OCI-LY7 (cell line): ENCODE results near the gene RTN4IP1. TPM values are rescaled to one million over a fixed set of nuclear protein-coding genes. Genes with fewer than 3 reads are reported as not detected.

Experiments used
- BruUV-seq: library from RNA; stranded (reverse); fragments of 400-500 nt; replicated peaks from 2 replicates; lab custom pipeline; 2021; lab: Mats Ljungman, UMichigan
- CTCF ChIA-PET: fragments of 300-600 bp; sonication (Branson Sonifier 250); formaldehyde crosslinking; loops from one replicate; lab custom pipeline; 2022; ENCODE audit warnings: antibody characterized with exemption; ENCODE audit not compliant: unreplicated experiment; lab: Charles Lee
- POLR2A ChIA-PET: fragments of 300-600 bp; sonication (Branson Sonifier 250); formaldehyde crosslinking; loops from one replicate; lab custom pipeline; 2022; ENCODE audit warnings: antibody characterized with exemption; lab: Charles Lee
- DNase-seq: peaks from one replicate; pipeline ENCODE4 v3.0.0-alpha.2; 2015; ENCODE audit warnings: low spot score
- H2AFZ ChIP-seq: fragments of 200-600 bp; sonication (generic), shearing (Covaris generic); 2 replicates; pipeline ENCODE4 v1.6.1; 2014; ENCODE audit warnings: mild to moderate bottlenecking, antibody characterized with exemption, low read length, moderate library complexity
- H3K27ac ChIP-seq: fragments of 200-600 bp; sonication (generic); 2 replicates; pipeline ENCODE4 v1.5.1; 2014; ENCODE audit warnings: mixed run types, low read depth, mild to moderate bottlenecking, moderate library complexity, low read length, inconsistent platforms; ENCODE audit not compliant: poor library complexity, severe bottlenecking
- H3K36me3 ChIP-seq: fragments of 200-600 bp; sonication (generic); 2 replicates; pipeline ENCODE4 v1.6.1; 2014; ENCODE audit warnings: mild to moderate bottlenecking, antibody characterized with exemption, low read length, moderate library complexity, mixed read lengths; ENCODE audit not compliant: insufficient read depth
- H3K4me1 ChIP-seq: fragments of 200-600 bp; sonication (generic); 2 replicates; pipeline ENCODE4 v1.5.1; 2014; ENCODE audit warnings: mild to moderate bottlenecking, low read length; ENCODE audit not compliant: insufficient read depth, poor library complexity, severe bottlenecking
- H3K4me2 ChIP-seq: fragments of 200-600 bp; sonication (generic); 2 replicates; pipeline ENCODE4 v1.6.1; 2014; ENCODE audit warnings: mild to moderate bottlenecking, low read length
- H3K4me3 ChIP-seq: fragments of 200-600 bp; sonication (generic); 2 replicates; pipeline ENCODE4 v1.5.1; 2014; ENCODE audit warnings: mild to moderate bottlenecking, low read depth, low read length; ENCODE audit not compliant: poor library complexity, severe bottlenecking
- H3K79me2 ChIP-seq: fragments of 200-600 bp; sonication (generic); 2 replicates; pipeline ENCODE4 v1.6.1; 2016; ENCODE audit warnings: low read depth, mild to moderate bottlenecking, low read length, moderate library complexity, mixed read lengths; ENCODE audit not compliant: insufficient read depth
- H3K9me2 ChIP-seq: fragments of 200-600 bp; sonication (generic); 2 replicates; pipeline ENCODE4 v1.6.1; 2016; ENCODE audit warnings: mild to moderate bottlenecking, low read length, mixed read lengths; ENCODE audit not compliant: insufficient read depth
- H3K9me3 ChIP-seq: fragments of 200-600 bp; sonication (generic); 2 replicates; pipeline ENCODE4 v1.6.1; 2014; ENCODE audit warnings: mild to moderate bottlenecking, mixed run types, low read length, mixed read lengths
- H4K20me1 ChIP-seq: fragments of 200-600 bp; sonication (generic); 2 replicates; pipeline ENCODE4 v1.6.1; 2014; ENCODE audit warnings: mild to moderate bottlenecking, antibody characterized with exemption, low read length, moderate library complexity, mixed read lengths; ENCODE audit not compliant: insufficient read depth
- EZH2phosphoT487 ChIP-seq: fragments of 200-600 bp; sonication (generic); IDR thresholded peaks from 2 replicates; pipeline ENCODE4 v1.6.1; 2018; ENCODE audit warnings: low read depth, borderline replicate concordance, mild to moderate bottlenecking, mixed run types, antibody characterized with exemption, low read length, moderate library complexity, mixed read lengths
- intact Hi-C: fragments of 100-400 bp; cut with micrococcal nuclease; formaldehyde crosslinking; loops from one replicate; pipeline ENCODE4 v1.10.0; 2022; ENCODE audit not compliant: unreplicated experiment
- total RNA-seq, 2 experiments: library from RNA; depleted of rRNA in 1 of 2; stranded (reverse); fragments of >200 nt in 1 of 2; shearing (Covaris generic) in 1 of 2; gene quantifications; 2 replicates each; pipeline ENCODE4 v1.2.3, GENCODE V29; 2014 to 2022
- TF ChIP-seq, protein P1 (sequence below): fragments of 200-600 bp; sonication (generic); conservative IDR thresholded peaks from 2 replicates; pipeline ENCODE4 v1.5.1; 2014; ENCODE audit warnings: mild to moderate bottlenecking, antibody characterized with exemption, low read length, moderate library complexity, mixed read lengths

Gene RTN4IP1
- total RNA-seq, 2 experiments from 2014 or later = 25.2 to 51.4 TPM

DNA sequence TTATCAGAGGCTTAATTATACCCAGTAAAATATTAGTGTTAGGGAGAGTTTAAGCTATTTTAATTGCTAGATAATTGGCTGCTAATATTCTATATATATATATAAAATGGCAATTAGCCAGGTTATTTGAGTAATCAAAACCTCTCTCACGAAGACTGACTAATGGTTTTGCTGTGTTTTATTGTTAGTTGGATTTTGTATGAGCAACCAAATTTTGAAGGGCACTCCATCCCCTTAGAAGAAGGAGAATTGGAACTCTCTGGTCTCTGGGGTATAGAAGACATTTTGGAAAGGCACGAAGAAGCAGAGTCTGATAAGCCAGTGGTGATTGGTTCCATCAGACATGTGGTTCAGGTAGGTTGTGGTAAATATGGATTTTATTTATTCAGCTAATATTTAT, 102.2 kb downstream of the RTN4IP1 start:
- ChIA-PET POLR2A (interaction anchor here (0.6 to 9.0 kb wide), 4 partner anchors 11 to 75 kb away, joined by 3 to 157 read pairs (median 14); no protein-coding TSS in a partner anchor), CTCF (no interaction called here)
- TF ChIP-seq EZH2phosphoT487 = no peak
- TF ChIP-seq, protein P1, sequence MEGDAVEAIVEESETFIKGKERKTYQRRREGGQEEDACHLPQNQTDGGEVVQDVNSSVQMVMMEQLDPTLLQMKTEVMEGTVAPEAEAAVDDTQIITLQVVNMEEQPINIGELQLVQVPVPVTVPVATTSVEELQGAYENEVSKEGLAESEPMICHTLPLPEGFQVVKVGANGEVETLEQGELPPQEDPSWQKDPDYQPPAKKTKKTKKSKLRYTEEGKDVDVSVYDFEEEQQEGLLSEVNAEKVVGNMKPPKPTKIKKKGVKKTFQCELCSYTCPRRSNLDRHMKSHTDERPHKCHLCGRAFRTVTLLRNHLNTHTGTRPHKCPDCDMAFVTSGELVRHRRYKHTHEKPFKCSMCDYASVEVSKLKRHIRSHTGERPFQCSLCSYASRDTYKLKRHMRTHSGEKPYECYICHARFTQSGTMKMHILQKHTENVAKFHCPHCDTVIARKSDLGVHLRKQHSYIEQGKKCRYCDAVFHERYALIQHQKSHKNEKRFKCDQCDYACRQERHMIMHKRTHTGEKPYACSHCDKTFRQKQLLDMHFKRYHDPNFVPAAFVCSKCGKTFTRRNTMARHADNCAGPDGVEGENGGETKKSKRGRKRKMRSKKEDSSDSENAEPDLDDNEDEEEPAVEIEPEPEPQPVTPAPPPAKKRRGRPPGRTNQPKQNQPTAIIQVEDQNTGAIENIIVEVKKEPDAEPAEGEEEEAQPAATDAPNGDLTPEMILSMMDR = no peak
- H3K79me2 ChIP-seq = peaks cover 63% of the 10 kb centered on the region
- BruUV-seq = no TSS peak
- H3K4me1 ChIP-seq = peaks cover 41% of the 10 kb centered on the region
- no peak for DNase-seq
- H4K20me1 ChIP-seq = 0 out of 2 replicates have a peak, but pooled peaks cover 9% of the 10 kb centered on the region
- no peak overlapping the region for H3K27ac ChIP-seq
- intact Hi-C loops = no loop called here
- H3K9me3 ChIP-seq = no peaks in the 10 kb centered on the region
- H3K9me2 ChIP-seq = no peaks in the 10 kb centered on the region
- no peak overlapping the region for H3K4me3 ChIP-seq
- H3K4me2 ChIP-seq = no peak overlapping the region
- no peak overlapping the region for H2AFZ ChIP-seq
- H3K36me3 ChIP-seq = peaks cover 77% of the 10 kb centered on the region

DNA sequence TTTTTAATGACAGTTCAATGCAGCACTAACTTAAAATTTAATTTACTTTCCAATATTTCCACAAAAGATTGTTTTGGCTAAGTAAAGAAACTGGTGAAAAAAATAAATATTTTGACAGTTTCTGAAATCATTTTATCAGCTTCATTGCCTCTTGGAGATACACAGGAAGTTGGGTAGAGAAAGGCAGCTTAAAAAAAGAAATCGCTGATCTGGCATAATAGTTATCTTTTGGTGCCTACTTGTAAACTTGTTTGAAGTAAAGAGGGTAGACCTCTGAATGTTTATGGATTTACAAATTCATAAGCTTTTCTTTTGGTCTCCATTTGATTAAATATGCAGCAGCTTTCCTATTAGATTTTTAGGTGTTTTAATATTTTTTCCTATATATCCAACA, 103.4 kb downstream of the RTN4IP1 start:
- Histone ChIP-seq H4K20me1 (0 out of 2 replicates have a peak, but pooled peaks cover 9% of the 10 kb centered on the region), H2AFZ (no peak overlapping the region), H3K4me2 (peak overlapping the region; percentile 98), H3K27ac (peak overlapping the region; percentile 95), H3K4me1 (peaks cover 46% of the 10 kb centered on the region), H3K4me3 (peak overlapping the region; percentile 72), H3K9me3 (no peaks in the 10 kb centered on the region), H3K9me2 (no peaks in the 10 kb centered on the region), H3K79me2 (peaks cover 75% of the 10 kb centered on the region), H3K36me3 (peaks cover 75% of the 10 kb centered on the region)
- BruUV-seq = no TSS peak
- POLR2A ChIA-PET = interaction anchor here (0.7 to 9.0 kb wide), 8 partner anchors 9 to 175 kb away, joined by 3 to 157 read pairs (median 5); no protein-coding TSS in a partner anchor
- CTCF ChIA-PET = interaction anchor here (0.5 kb wide), 1 partner anchor 241 kb away, joined by 3 read pairs; no protein-coding TSS in a partner anchor
- intact Hi-C loops = loop anchor here (2.0 kb wide), 1 partner anchor 15 kb away; no protein-coding TSS in a partner anchor
- DNase-seq = peak; percentile 30
- TF ChIP-seq EZH2phosphoT487 = no peak
- TF ChIP-seq, protein P1 = no peak
